HepG2 (cell line): ENCODE data around the gene AGMO. TPM values are rescaled to one million over a fixed set of nuclear protein-coding genes. Genes with fewer than 3 reads are reported as not detected.

Experiments used
- ATAC-seq: fragments of 200-7000 bp; cut with Tn5 transposase; 3 replicates; pipeline ENCODE4 v1.9.1; 2020; ENCODE audit warnings: mild to moderate bottlenecking, moderate library complexity
- BruUV-seq: library from RNA; stranded (reverse); fragments of 400-500 nt; replicated peaks from 2 replicates; lab custom pipeline; 2021; lab: Mats Ljungman, UMichigan
- CTCF ChIA-PET: fragments of 300-600 bp; formaldehyde crosslinking; extraction: SDS; loops from one replicate; lab custom pipeline; 2021; ENCODE audit warnings: low total read pairs, inconsistent platforms, low intra/inter-chr PET ratio; lab: Yijun Ruan, JAX
- POLR2A ChIA-PET: fragments of 350-600 bp; sonication (Branson Sonifier 250); formaldehyde crosslinking; loops from one replicate; lab custom pipeline; 2020; ENCODE audit warnings: antibody characterized with exemption, inconsistent platforms; lab: Yijun Ruan, JAX
- DNase-seq: peaks from one replicate; pipeline ENCODE4 v3.0.0-alpha.2; 2015; ENCODE audit warnings: low spot score
- FAIRE-seq: peaks from 3 replicates; lab custom pipeline; 2011; peaks lifted over from hg19 to GRCh38; lab: Jason Lieb, UNC
- H2AFZ ChIP-seq: one replicate; pipeline ENCODE4 v1.6.1; 2011; ENCODE audit warnings: low read length, inconsistent platforms
- H3K27ac ChIP-seq: fragments of 300-600 bp; 3 replicates; pipeline ENCODE4 v1.8.0; 2011; ENCODE audit warnings: mixed run types, mild to moderate bottlenecking, mixed read lengths, low read length, inconsistent platforms; ENCODE audit not compliant: insufficient read depth; ENCODE audit errors: extremely low read length
- H3K27me3 ChIP-seq, 2 experiments: fragments of 200-600 bp in 1 of 2; 2 replicates in 1 of 2; 3 replicates in 1 of 2; pipeline versions ENCODE4 v1.6.0 to v1.8.0; 2011; ENCODE audit warnings: low read length in 2 of 2, mild to moderate bottlenecking in 2 of 2, moderate library complexity in 2 of 2, inconsistent platforms in 1 of 2; ENCODE audit not compliant: insufficient read depth in 2 of 2, control insufficient read depth in 1 of 2
- H3K36me3 ChIP-seq, 2 experiments: fragments of 200-600 bp in 1 of 2; replicated peaks in 1 of 2; 2 replicates in 1 of 2; 3 replicates in 1 of 2; pipeline versions ENCODE4 v1.5.1 to v1.8.0; 2011; ENCODE audit warnings: low read length in 2 of 2, inconsistent platforms in 1 of 2; ENCODE audit not compliant: insufficient read depth in 2 of 2, control insufficient read depth in 1 of 2
- H3K4me1 ChIP-seq: 2 replicates; pipeline ENCODE4 v1.5.1; 2012; ENCODE audit warnings: low read length, inconsistent platforms; ENCODE audit not compliant: insufficient read depth
- H3K4me2 ChIP-seq: 2 replicates; pipeline ENCODE4 v1.6.0; 2011; ENCODE audit warnings: low read depth, low read length, inconsistent platforms
- H3K4me3 ChIP-seq, 3 experiments: fragments of 200-600 bp in 1 of 3; sonication (generic), shearing (Covaris generic) in 1 of 3; replicated peaks in 1 of 3; 2 replicates each; pipeline ENCODE4 v1.5.1; 2011 to 2016; ENCODE audit warnings: low read length in 3 of 3, inconsistent platforms in 2 of 3, low read depth in 2 of 3, mild to moderate bottlenecking in 2 of 3, control low read depth in 1 of 3, mixed read lengths in 1 of 3; ENCODE audit not compliant: insufficient read depth in 1 of 3
- H3K79me2 ChIP-seq: one replicate; pipeline ENCODE4 v1.6.1; 2011; ENCODE audit warnings: low read length, inconsistent platforms; ENCODE audit not compliant: insufficient read depth
- H3K9ac ChIP-seq: 2 replicates; pipeline ENCODE4 v1.6.0; 2011; ENCODE audit warnings: mild to moderate bottlenecking, low read depth, low read length, inconsistent platforms; ENCODE audit not compliant: insufficient read depth
- H3K9me3 ChIP-seq: 2 replicates; pipeline ENCODE4 v1.5.1; 2012; ENCODE audit warnings: mild to moderate bottlenecking, low read length
- H4K20me1 ChIP-seq: 2 replicates; pipeline ENCODE4 v1.6.0; 2011; ENCODE audit warnings: inconsistent platforms, mild to moderate bottlenecking, low read length, moderate library complexity; ENCODE audit not compliant: insufficient read depth
- ARNT ChIP-seq: fragments of 450-650 bp; IDR thresholded peaks from 2 replicates; pipeline ENCODE4 v1.6.1; 2017
- CERS6 ChIP-seq: sonication (generic); formaldehyde crosslinking; IDR thresholded peaks from 2 replicates; pipeline ENCODE4 v1.5.0; 2020; ENCODE audit warnings: missing genetic modification reagents
- HOXD1 ChIP-seq: sonication (generic); formaldehyde crosslinking; IDR thresholded peaks from 2 replicates; pipeline ENCODE4 v1.5.0; 2020; ENCODE audit warnings: missing genetic modification reagents
- KMT2B ChIP-seq: IDR thresholded peaks from 2 replicates; pipeline ENCODE4 v1.6.1; 2016; ENCODE audit warnings: missing genetic modification reagents, missing compliant biosample characterization
- MATR3 ChIP-seq: sonication (generic); formaldehyde crosslinking; IDR thresholded peaks from 2 replicates; pipeline ENCODE4 v1.4.0; 2020; ENCODE audit warnings: missing genetic modification reagents
- PPARG ChIP-seq: conservative IDR thresholded peaks from 2 replicates; pipeline ENCODE4 v1.6.1; 2016; ENCODE audit warnings: missing biosample characterization, missing genetic modification reagents
- TEAD2 ChIP-seq: sonication (generic); formaldehyde crosslinking; IDR thresholded peaks from 2 replicates; pipeline ENCODE4 v1.9.0; 2021; ENCODE audit warnings: missing genetic modification reagents
- ZBTB38 ChIP-seq: sonication (generic); formaldehyde crosslinking; IDR thresholded peaks from 2 replicates; pipeline ENCODE4 v1.5.1; 2020; ENCODE audit warnings: mild to moderate bottlenecking, missing genetic modification reagents
- ZNF431 ChIP-seq: sonication (generic); formaldehyde crosslinking; IDR thresholded peaks from 2 replicates; pipeline ENCODE4 v1.9.0; 2022; ENCODE audit warnings: missing genetic modification reagents, low read depth, mild to moderate bottlenecking, borderline replicate concordance
- ZNF652 ChIP-seq: IDR thresholded peaks from 2 replicates; pipeline ENCODE4 v1.6.1; 2016; ENCODE audit warnings: low read depth, borderline replicate concordance
- ZSCAN31 ChIP-seq: sonication (generic); formaldehyde crosslinking; IDR thresholded peaks from 2 replicates; pipeline ENCODE4 v1.5.0; 2020; ENCODE audit warnings: low read depth, mild to moderate bottlenecking, missing genetic modification reagents
- WGBS: methylation state at CpG from one replicate; pipeline ENCODE4 v1.1.6; 2017; ENCODE audit warnings: low lambda C conversion rate; 5-methylcytosine and 5-hydroxymethylcytosine counted together
- in situ Hi-C: cut with HindIII; loops from 2 replicates; pipeline ENCODE4 v1.10.0; 2017; ENCODE audit warnings: low pct_unique_long_range_greater_than_20kb; ENCODE audit not compliant: extremely low pct_ligation_motif_present
- intact Hi-C: fragments of 100-400 bp; cut with micrococcal nuclease; formaldehyde crosslinking; loops from one replicate; pipeline ENCODE4 v1.10.0; 2022; ENCODE audit not compliant: unreplicated experiment
- polyA plus RNA-seq, 8 experiments: library from polyadenylated mRNA; depleted of rRNA in 3 of 8; stranded (reverse) in 7 of 8; unstranded in 1 of 8; fragments of >200 nt; fragmentation: Illumina TruSeq in 4 of 8; extraction: Trizol in 4 of 8; gene quantifications; 2 replicates each; pipeline versions ENCODE4 v1.2.1 to v1.2.3, GENCODE V29; 2011 to 2016; ENCODE audit warnings: low read depth in 4 of 8, missing spikeins in 1 of 8, mixed read lengths in 1 of 8; ENCODE audit not compliant: insufficient read depth in 1 of 8
- total RNA-seq, 5 experiments: library from RNA; depleted of rRNA; stranded (reverse); fragments of >200 nt; fragmentation: Illumina TruSeq; extraction: Trizol; gene quantifications; 2 replicates each; pipeline ENCODE4 v1.2.3, GENCODE V29; 2016; ENCODE audit warnings: low read depth in 1 of 5
- TF ChIP-seq, protein P1 (sequence below): sonication (generic); formaldehyde crosslinking; IDR thresholded peaks from 2 replicates; pipeline ENCODE4 v1.8.0; 2022; ENCODE audit warnings: mild to moderate bottlenecking, missing genetic modification reagents, moderate library complexity
- TF ChIP-seq, protein P2 (sequence below): sonication (generic); formaldehyde crosslinking; IDR thresholded peaks from 2 replicates; pipeline ENCODE4 v1.8.0; 2022; ENCODE audit warnings: missing genetic modification reagents, mild to moderate bottlenecking, moderate library complexity, borderline replicate concordance

AGMO gene
- total and polyA plus RNA-seq, 2 of the 13 experiments (the other 11 are each of a cell fraction or from before 2014, with no cell fraction given) = 0.22 to 0.50 TPM

GRCh38 chr7:15459018-15459615 lies 102.7 kb downstream of the AGMO start:
- no peak overlapping the region for H3K4me2 ChIP-seq
- DNase-seq (no peak), ATAC-seq (no peak), FAIRE-seq (no peak)
- H3K9me3 ChIP-seq = peaks cover 65% of the 10 kb centered on the region
- H3K79me2 ChIP-seq = no peaks in the 10 kb centered on the region
- H3K4me1 ChIP-seq = no peaks in the 10 kb centered on the region
- TF ChIP-seq ZNF652 (CRISPR knock-in tag) (no peak), PPARG (CRISPR knock-in tag) (no peak), ZBTB38 (CRISPR knock-in tag) (no peak), ZNF431 (CRISPR knock-in tag) (no peak), MATR3 (no peak), ARNT (no peak)
- BruUV-seq = no TSS peak
- 56% methylated on average over 6 of the region's 6 CpGs for WGBS
- H4K20me1 ChIP-seq = no peaks in the 10 kb centered on the region
- no peaks in the 10 kb centered on the region for H3K36me3 ChIP-seq
- intact Hi-C loops (no loop called here), in situ Hi-C loops (no loop called here)
- no peak overlapping the region for H3K4me3 ChIP-seq
- ChIA-PET POLR2A (no interaction called here), CTCF (no interaction called here)
- H3K27me3 ChIP-seq = no peaks in the 10 kb centered on the region
- H3K9ac ChIP-seq = no peak overlapping the region
- H3K27ac ChIP-seq = no peak overlapping the region
- no peak overlapping the region for H2AFZ ChIP-seq

- ChIA-PET POLR2A (no interaction called here), CTCF (no interaction called here)
- ATAC-seq (no peak), FAIRE-seq (no peak), DNase-seq (no peak)
- no TSS peak for BruUV-seq
- in situ Hi-C loops (no loop called here), intact Hi-C loops (no loop called here)
- H3K9me3 ChIP-seq = peaks cover 62% of the 10 kb centered on the region
- H3K4me2 ChIP-seq = no peak overlapping the region
- H3K4me1 ChIP-seq = no peaks in the 10 kb centered on the region
- no peaks in the 10 kb centered on the region for H3K36me3 ChIP-seq
- no peak overlapping the region for H3K4me3 ChIP-seq
- H2AFZ ChIP-seq = no peak overlapping the region
- no peaks in the 10 kb centered on the region for H3K27me3 ChIP-seq
- no peaks in the 10 kb centered on the region for H3K79me2 ChIP-seq
- H3K9ac ChIP-seq = no peak overlapping the region
- H4K20me1 ChIP-seq = no peaks in the 10 kb centered on the region
- WGBS = 41% methylated on average over 3 of the region's 3 CpGs
- no peak overlapping the region for H3K27ac ChIP-seq
- TF ChIP-seq TEAD2 (CRISPR knock-in tag) (no peak), HOXD1 (CRISPR knock-in tag) (no peak), CERS6 (CRISPR knock-in tag) (no peak), KMT2B (no peak), ZSCAN31 (CRISPR knock-in tag) (no peak)
- TF ChIP-seq, protein P1, sequence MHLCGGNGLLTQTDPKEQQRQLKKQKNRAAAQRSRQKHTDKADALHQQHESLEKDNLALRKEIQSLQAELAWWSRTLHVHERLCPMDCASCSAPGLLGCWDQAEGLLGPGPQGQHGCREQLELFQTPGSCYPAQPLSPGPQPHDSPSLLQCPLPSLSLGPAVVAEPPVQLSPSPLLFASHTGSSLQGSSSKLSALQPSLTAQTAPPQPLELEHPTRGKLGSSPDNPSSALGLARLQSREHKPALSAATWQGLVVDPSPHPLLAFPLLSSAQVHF (CRISPR knock-in tag) = no peak
- TF ChIP-seq, protein P2, sequence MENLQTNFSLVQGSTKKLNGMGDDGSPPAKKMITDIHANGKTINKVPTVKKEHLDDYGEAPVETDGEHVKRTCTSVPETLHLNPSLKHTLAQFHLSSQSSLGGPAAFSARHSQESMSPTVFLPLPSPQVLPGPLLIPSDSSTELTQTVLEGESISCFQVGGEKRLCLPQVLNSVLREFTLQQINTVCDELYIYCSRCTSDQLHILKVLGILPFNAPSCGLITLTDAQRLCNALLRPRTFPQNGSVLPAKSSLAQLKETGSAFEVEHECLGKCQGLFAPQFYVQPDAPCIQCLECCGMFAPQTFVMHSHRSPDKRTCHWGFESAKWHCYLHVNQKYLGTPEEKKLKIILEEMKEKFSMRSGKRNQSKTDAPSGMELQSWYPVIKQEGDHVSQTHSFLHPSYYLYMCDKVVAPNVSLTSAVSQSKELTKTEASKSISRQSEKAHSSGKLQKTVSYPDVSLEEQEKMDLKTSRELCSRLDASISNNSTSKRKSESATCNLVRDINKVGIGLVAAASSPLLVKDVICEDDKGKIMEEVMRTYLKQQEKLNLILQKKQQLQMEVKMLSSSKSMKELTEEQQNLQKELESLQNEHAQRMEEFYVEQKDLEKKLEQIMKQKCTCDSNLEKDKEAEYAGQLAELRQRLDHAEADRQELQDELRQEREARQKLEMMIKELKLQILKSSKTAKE = no peak
Measured at GRCh38 chr7:15457990-15458955, 103.5 kb downstream of the AGMO start.
